H1 (cell line): Measurements from ENCODE around the gene ABCF2.

ENCODE experiments used
- CTCF ChIP-seq, 3 experiments: IDR thresholded peaks; 1 replicate in 2 of 3; 2 replicates in 1 of 3; pipeline versions ENCODE4 v1.5.1 to v1.6.1; 2011; ENCODE audit warnings: low read length in 3 of 3, mild to moderate bottlenecking in 3 of 3, inconsistent platforms in 2 of 3, low read depth in 1 of 3, moderate library complexity in 1 of 3; ENCODE audit not compliant: insufficient read depth in 1 of 3; ENCODE audit errors: control extremely low read depth in 1 of 3
- GABPA ChIP-seq: IDR thresholded peaks from 2 replicates; pipeline ENCODE4 v1.6.1; 2011; ENCODE audit warnings: mild to moderate bottlenecking, low read length, moderate library complexity, borderline replicate concordance; ENCODE audit not compliant: insufficient read depth
- POLR2AphosphoS5 ChIP-seq: IDR thresholded peaks from 2 replicates; pipeline ENCODE4 v1.6.1; 2011; ENCODE audit warnings: low read depth, low read length
- RXRA ChIP-seq: IDR thresholded peaks from 2 replicates; pipeline ENCODE4 v1.6.1; 2011; ENCODE audit warnings: low read depth, mild to moderate bottlenecking, low read length, moderate library complexity; ENCODE audit not compliant: insufficient read depth
- SIX5 ChIP-seq: IDR thresholded peaks from 2 replicates; pipeline ENCODE4 v1.6.1; 2011; ENCODE audit warnings: mild to moderate bottlenecking, low read depth, low read length
- SP1 ChIP-seq: IDR thresholded peaks from 2 replicates; pipeline ENCODE4 v1.6.1; 2011; ENCODE audit warnings: low read depth, low read length

GRCh38 chr7:151194188-151194587 lies 32.8 kb downstream of the ABCF2 start:
- TF ChIP-seq SP1: no peak
- TF ChIP-seq CTCF (IDR thresholded peaks at IDR 0.05; ENCODE audit: control extremely low read depth in 1 of 3, insufficient read depth in 1 of 3, low read depth in 1 of 3, low read length in 3 of 3): no peak
- TF ChIP-seq SIX5: no peak
- no peak for TF ChIP-seq RXRA
- TF ChIP-seq GABPA: no peak
- TF ChIP-seq POLR2AphosphoS5: no peak
